Vagina (tissue), 2 donors: Measurements from ENCODE around the gene KCNH1. TPM values are rescaled to one million over a fixed set of nuclear protein-coding genes. Genes with fewer than 3 reads are reported as not detected.

Source experiments
- DNase-seq, 2 donors: peaks; one replicate each; pipeline ENCODE4 v3.0.0-alpha.2; 2017; ENCODE audit errors: extremely low spot score in 2 of 2
- H3K27ac ChIP-seq: fragments of 200-600 bp; sonication (generic); one replicate; pipeline ENCODE4 v1.5.1; 2019
- H3K27me3 ChIP-seq: fragments of 200-600 bp; sonication (generic); one replicate; pipeline ENCODE4 v1.5.1; 2019
- H3K36me3 ChIP-seq, 2 donors: fragments of 200-600 bp; sonication (generic); one replicate each; pipeline ENCODE4 v1.5.1; 2017 to 2019
- H3K4me1 ChIP-seq: fragments of 200-600 bp; sonication (generic); one replicate; pipeline ENCODE4 v1.5.1; 2019
- H3K4me3 ChIP-seq, 2 donors: fragments of 200-600 bp; sonication (generic); 1 replicate in 1 of 2; 2 replicates in 1 of 2; pipeline ENCODE4 v1.5.1; 2016 to 2019
- H3K9me3 ChIP-seq: fragments of 200-600 bp; sonication (generic); one replicate; pipeline ENCODE4 v1.5.1; 2019
- POLR2A ChIP-seq, 2 donors: fragments of 450-650 bp; IDR thresholded peaks; one replicate each; pipeline ENCODE4 v1.6.1; 2017; ENCODE audit warnings: antibody characterized with exemption in 2 of 2, mild to moderate bottlenecking in 2 of 2, moderate library complexity in 2 of 2
- POLR2AphosphoS5 ChIP-seq, 2 donors: sonication (generic); formaldehyde crosslinking; IDR thresholded peaks; one replicate each; pipeline ENCODE4 v1.9.0; 2017; ENCODE audit warnings: antibody characterized with exemption in 2 of 2, mild to moderate bottlenecking in 2 of 2, low read depth in 1 of 2; ENCODE audit not compliant: insufficient read depth in 1 of 2
- intact Hi-C: fragments of 100-400 bp; cut with DNase I; formaldehyde crosslinking; loops from one replicate; pipeline ENCODE4 v1.15.1; 2023
- total RNA-seq: library from RNA; depleted of rRNA; stranded (reverse); fragments of >200 nt; gene quantifications from one replicate; pipeline ENCODE4 v1.2.3, GENCODE V29; 2016
- TF ChIP-seq, protein P1 (sequence below), 3 experiments: fragments of 450-650 bp in 2 of 3; fragments of 200-600 bp in 1 of 3; sonication (generic) in 1 of 3; IDR thresholded peaks; one replicate each; pipeline ENCODE4 v1.5.1; 2017 to 2019; ENCODE audit warnings: antibody characterized with exemption in 3 of 3, mild to moderate bottlenecking in 2 of 3, moderate library complexity in 2 of 3

Gene KCNH1
- total RNA-seq, 1 donor from 2014 or later, result 3.9 TPM

DNA sequence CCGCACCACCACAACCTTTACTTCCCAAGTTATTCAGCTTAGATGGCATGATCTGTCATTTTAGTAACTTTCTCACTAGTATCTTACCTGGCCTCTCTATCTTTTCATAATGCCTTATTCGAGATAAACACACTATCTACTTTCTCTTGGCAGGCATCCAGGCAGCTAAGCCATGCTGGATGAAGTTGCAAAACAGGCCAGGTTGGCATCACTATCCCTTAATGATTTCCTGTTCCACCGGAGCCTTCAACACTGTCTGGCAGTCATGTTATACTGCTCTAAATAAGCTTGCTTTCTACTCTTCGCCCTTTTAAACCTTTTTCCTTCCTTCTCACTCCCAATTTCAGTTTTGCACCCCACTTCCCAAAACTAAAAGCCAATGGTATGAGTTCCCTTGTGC is 12.0 kb upstream of the KCNH1 start:
- intact Hi-C loops, result no loop called here
- no peaks in the 10 kb centered on the region for H3K4me1 ChIP-seq
- no peaks in the 10 kb centered on the region for H3K27me3 ChIP-seq
- no peaks in the 10 kb centered on the region for H3K36me3 ChIP-seq
- no peak overlapping the region for H3K27ac ChIP-seq
- H3K9me3 ChIP-seq, result no peaks in the 10 kb centered on the region
- TF ChIP-seq, protein P1, sequence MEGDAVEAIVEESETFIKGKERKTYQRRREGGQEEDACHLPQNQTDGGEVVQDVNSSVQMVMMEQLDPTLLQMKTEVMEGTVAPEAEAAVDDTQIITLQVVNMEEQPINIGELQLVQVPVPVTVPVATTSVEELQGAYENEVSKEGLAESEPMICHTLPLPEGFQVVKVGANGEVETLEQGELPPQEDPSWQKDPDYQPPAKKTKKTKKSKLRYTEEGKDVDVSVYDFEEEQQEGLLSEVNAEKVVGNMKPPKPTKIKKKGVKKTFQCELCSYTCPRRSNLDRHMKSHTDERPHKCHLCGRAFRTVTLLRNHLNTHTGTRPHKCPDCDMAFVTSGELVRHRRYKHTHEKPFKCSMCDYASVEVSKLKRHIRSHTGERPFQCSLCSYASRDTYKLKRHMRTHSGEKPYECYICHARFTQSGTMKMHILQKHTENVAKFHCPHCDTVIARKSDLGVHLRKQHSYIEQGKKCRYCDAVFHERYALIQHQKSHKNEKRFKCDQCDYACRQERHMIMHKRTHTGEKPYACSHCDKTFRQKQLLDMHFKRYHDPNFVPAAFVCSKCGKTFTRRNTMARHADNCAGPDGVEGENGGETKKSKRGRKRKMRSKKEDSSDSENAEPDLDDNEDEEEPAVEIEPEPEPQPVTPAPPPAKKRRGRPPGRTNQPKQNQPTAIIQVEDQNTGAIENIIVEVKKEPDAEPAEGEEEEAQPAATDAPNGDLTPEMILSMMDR (IDR thresholded peaks at IDR 0.05), result no peak
- no peak for TF ChIP-seq POLR2A (IDR thresholded peaks at IDR 0.05)
- TF ChIP-seq POLR2AphosphoS5 (IDR thresholded peaks at IDR 0.05; ENCODE audit: insufficient read depth in 1 of 2, low read depth in 1 of 2), result no peak
- DNase-seq, result no peak
- H3K4me3 ChIP-seq, result no peak overlapping the region

DNA sequence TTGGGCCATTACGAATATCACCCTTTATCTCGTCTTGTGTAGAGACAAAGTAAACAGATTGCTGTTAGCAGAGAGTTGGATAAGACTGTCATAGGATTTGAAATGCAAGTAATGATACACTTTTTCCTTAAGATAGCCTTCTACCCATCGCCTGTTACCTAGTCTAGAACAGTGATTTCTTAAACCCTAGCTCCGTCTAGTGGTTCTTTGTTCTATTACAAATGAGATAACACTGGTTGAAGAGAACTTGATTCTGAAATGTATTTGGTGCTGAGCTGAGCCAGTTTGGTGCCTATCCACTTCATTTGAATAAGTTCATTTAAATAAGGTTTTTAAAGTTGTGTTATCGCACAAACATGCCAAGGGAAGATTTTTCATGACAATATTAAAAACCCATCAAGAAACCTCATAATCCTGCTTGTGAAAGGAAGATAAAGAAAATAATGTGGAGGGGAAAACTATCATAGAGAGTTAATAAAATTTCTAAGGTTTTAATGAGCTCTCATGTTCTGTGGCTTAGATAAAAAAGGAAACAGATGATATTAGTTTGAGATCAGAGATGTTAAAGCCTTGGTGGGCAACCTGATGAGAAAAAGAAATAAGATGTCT is 1.5 kb upstream of the KCNH1 start:
- peaks cover 4% of the 10 kb centered on the region for H3K27me3 ChIP-seq
- intact Hi-C loops, result no loop called here
- H3K4me3 ChIP-seq, result no peak overlapping the region
- no peaks in the 10 kb centered on the region for H3K36me3 ChIP-seq
- no peak for DNase-seq
- no peak for TF ChIP-seq POLR2A (IDR thresholded peaks at IDR 0.05)
- TF ChIP-seq, protein P1 (IDR thresholded peaks at IDR 0.05), result peak in 2 of 3 experiments; percentile 45 to 46
- TF ChIP-seq POLR2AphosphoS5 (IDR thresholded peaks at IDR 0.05; ENCODE audit: insufficient read depth in 1 of 2, low read depth in 1 of 2), result no peak
- H3K27ac ChIP-seq, result no peak overlapping the region
- H3K9me3 ChIP-seq, result no peaks in the 10 kb centered on the region
- peaks cover 20% of the 10 kb centered on the region for H3K4me1 ChIP-seq

DNA sequence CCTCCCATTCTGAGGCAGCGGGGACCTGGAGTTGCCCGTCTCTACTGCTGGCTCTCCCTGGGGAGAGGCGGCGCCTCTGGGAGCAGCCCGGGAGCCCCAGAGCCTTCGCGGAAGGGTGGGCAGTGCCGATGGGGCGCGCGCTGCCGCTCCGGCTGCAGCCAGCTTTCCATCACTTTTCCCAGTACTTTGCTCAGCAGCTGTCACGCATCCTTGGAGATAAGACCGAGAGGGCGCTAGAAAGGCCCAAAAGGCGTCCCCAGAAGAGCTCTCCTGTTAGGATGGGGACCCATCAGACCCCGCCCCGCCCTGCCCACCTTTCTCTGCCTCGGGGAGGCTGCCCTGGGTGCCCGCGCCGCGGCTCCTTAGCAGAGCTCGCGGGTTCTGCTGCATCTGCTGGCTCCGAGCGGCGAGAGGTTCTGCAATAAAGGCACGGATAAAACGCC is 534 bp downstream of the KCNH1 start:
- Histone ChIP-seq H3K27ac (peak overlapping the region; percentile 76), H3K4me1 (peaks cover 20% of the 10 kb centered on the region), H3K9me3 (no peaks in the 10 kb centered on the region), H3K36me3 (no peaks in the 10 kb centered on the region), H3K4me3 (peak overlapping the region; percentile 43 to 50), H3K27me3 (peaks cover 4% of the 10 kb centered on the region)
- TF ChIP-seq POLR2AphosphoS5 (IDR thresholded peaks at IDR 0.05; ENCODE audit: insufficient read depth in 1 of 2, low read depth in 1 of 2) (no peak), POLR2A (IDR thresholded peaks at IDR 0.05) (no peak)
- TF ChIP-seq, protein P1 (IDR thresholded peaks at IDR 0.05), result no peak
- intact Hi-C loops, result no loop called here
- DNase-seq, result no peak

DNA sequence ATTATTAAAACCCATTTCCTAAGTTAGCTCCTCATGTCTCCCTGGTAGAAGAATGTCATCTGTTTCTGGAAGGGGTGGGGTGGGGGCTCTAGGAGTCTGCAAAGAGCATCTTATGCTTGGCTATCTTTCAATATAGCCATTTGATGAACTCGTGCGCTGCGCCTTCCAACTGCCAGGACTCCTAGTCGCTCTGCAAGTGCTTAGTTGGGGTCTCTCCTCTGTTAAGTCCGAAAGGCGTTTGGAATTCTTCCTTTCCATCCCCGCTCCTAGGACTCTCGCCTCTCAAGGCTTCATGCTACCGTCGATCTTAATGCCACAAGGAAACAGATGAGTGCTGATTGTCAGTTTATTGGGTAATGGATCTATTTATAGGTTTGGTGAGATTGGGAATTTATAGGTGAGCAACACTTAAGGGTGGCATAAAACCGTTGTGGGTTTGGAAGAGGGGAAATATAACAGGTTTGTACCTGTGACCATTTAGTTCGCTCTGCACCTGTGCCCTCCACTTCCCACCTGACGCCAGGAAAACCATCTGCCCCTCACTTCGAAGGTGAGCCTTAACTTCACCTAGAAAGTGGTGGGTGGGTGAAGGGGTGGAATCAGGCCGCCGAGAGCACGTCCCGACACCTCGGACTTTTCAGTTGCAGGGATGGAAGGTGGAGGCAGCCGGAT is 1.1 kb downstream of the KCNH1 start:
- Histone ChIP-seq H3K27ac (peak overlapping the region; percentile 76), H3K36me3 (no peaks in the 10 kb centered on the region), H3K27me3 (peaks cover 4% of the 10 kb centered on the region), H3K4me3 (peak overlapping the region; percentile 43 to 50), H3K9me3 (no peaks in the 10 kb centered on the region), H3K4me1 (peaks cover 20% of the 10 kb centered on the region)
- no peak for DNase-seq
- intact Hi-C loops, result no loop called here
- TF ChIP-seq, protein P1 (IDR thresholded peaks at IDR 0.05), result no peak
- no peak for TF ChIP-seq POLR2AphosphoS5 (IDR thresholded peaks at IDR 0.05; ENCODE audit: insufficient read depth in 1 of 2, low read depth in 1 of 2)
- no peak for TF ChIP-seq POLR2A (IDR thresholded peaks at IDR 0.05)

DNA sequence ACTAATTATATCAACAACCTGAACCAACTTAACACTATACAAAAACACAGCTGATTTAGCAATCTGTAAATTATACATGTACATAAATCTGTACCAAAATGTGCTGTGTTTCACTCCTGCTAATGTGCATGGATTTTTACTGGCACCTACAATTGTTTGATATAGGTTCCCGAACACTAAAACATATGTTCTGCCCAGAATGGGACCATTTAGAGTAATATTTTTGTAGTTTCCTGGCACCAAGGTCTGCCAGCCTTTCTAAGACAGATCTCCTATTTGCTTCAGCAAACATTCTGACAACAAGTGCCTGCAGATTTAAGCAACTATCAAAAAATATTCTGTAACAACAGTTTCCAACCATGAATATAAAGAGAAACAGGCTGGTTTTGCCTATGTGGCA is 4.2 kb downstream of the KCNH1 start:
- Histone ChIP-seq H3K27me3 (peaks cover 4% of the 10 kb centered on the region), H3K4me3 (no peak overlapping the region), H3K27ac (no peak overlapping the region), H3K9me3 (no peaks in the 10 kb centered on the region), H3K36me3 (no peaks in the 10 kb centered on the region), H3K4me1 (peaks cover 19% of the 10 kb centered on the region)
- intact Hi-C loops, result no loop called here
- DNase-seq, result no peak
- TF ChIP-seq POLR2A (IDR thresholded peaks at IDR 0.05) (no peak), POLR2AphosphoS5 (IDR thresholded peaks at IDR 0.05; ENCODE audit: insufficient read depth in 1 of 2, low read depth in 1 of 2) (no peak)
- TF ChIP-seq, protein P1 (IDR thresholded peaks at IDR 0.05), result no peak
